Fibroblast of villous mesenchyme (primary cell): Measurements from ENCODE around the gene MRTO4. TPM values are rescaled to one million over a fixed set of nuclear protein-coding genes. Genes with fewer than 3 reads are reported as not detected.

Experiments
- DNase-seq: peaks from one replicate; pipeline ENCODE4 v3.0.0-alpha.2; 2010; ENCODE audit warnings: low read depth
- H3K4me3 ChIP-seq: 2 replicates; pipeline ENCODE4 v1.5.1; 2011; ENCODE audit warnings: low read depth, mild to moderate bottlenecking, low read length
- CTCF ChIP-seq: IDR thresholded peaks from 2 replicates; pipeline ENCODE4 v1.5.1; 2012; ENCODE audit warnings: low read depth, mild to moderate bottlenecking, low read length; ENCODE audit not compliant: insufficient read depth
- total RNA-seq: library from RNA; depleted of rRNA; stranded (reverse); fragments of >200 nt; gene quantifications from 2 replicates; pipeline ENCODE4 v1.2.3, GENCODE V29; 2012

Gene MRTO4
- 21.9 and 26.3 TPM in 2 replicates for total RNA-seq

- peak within 1 kb of the TSS; percentile 96 for H3K4me3 ChIP-seq
- no peak for TF ChIP-seq CTCF
- peak; percentile 72 for DNase-seq
These were observed at the start of gene MRTO4, which contains the start of gene EMC1 for GRCh38 chr1:19251305-19252196. Gene MRTO4 (plus strand): TSS chr1:19251805. CDS start chr1:19251836, 31 bp downstream. Gene EMC1 (minus strand): TSS chr1:19251524. CDS start chr1:19251509, 15 bp downstream.

- no peak for TF ChIP-seq CTCF
- no peak overlapping the region for H3K4me3 ChIP-seq
- DNase-seq = no peak
These were observed 49.2 kb upstream of the MRTO4 start for GRCh38 chr1:19202396-19202795.

GRCh38 chr1:19203440-19203839, 48.2 kb upstream of the MRTO4 start:
- no peak overlapping the region for H3K4me3 ChIP-seq
- no peak for DNase-seq
- TF ChIP-seq CTCF = no peak

- H3K4me3 ChIP-seq = no peak overlapping the region
- DNase-seq = no peak
- TF ChIP-seq CTCF = no peak
These were observed 46.9 kb upstream of the MRTO4 start for GRCh38 chr1:19204446-19205266.

- H3K4me3 ChIP-seq = no peak overlapping the region
- no peak for TF ChIP-seq CTCF
- DNase-seq = no peak
These were observed 46.2 kb upstream of the MRTO4 start for GRCh38 chr1:19205403-19205802.

GRCh38 chr1:19205845-19206244, 45.8 kb upstream of the MRTO4 start:
- H3K4me3 ChIP-seq = no peak overlapping the region
- DNase-seq = peak; percentile 56
- no peak for TF ChIP-seq CTCF
